HepG2 (cell line): ENCODE data around the gene SH2D6. TPM values are rescaled to one million over a fixed set of nuclear protein-coding genes. Genes with fewer than 3 reads are reported as not detected.

Source experiments
- ATF1 ChIP-seq: IDR thresholded peaks from 2 replicates; pipeline ENCODE4 v1.6.1; 2016; ENCODE audit warnings: mild to moderate bottlenecking, control low read depth
- HMGXB4 ChIP-seq, 2 experiments: sonication (generic) in 1 of 2; formaldehyde crosslinking in 1 of 2; IDR thresholded peaks; 2 replicates each; pipeline versions ENCODE4 v1.4.0 to v1.6.1; 2018 to 2020; ENCODE audit warnings: missing genetic modification reagents in 2 of 2, borderline replicate concordance in 1 of 2, low read depth in 1 of 2, mild to moderate bottlenecking in 1 of 2, missing biosample characterization in 1 of 2
- KMT2A ChIP-seq: sonication (generic); formaldehyde crosslinking; IDR thresholded peaks from 2 replicates; pipeline ENCODE4 v1.4.0; 2020; ENCODE audit warnings: missing genetic modification reagents
- PATZ1 ChIP-seq: sonication (generic); formaldehyde crosslinking; IDR thresholded peaks from 2 replicates; pipeline ENCODE4 v1.4.0; 2020; ENCODE audit warnings: missing genetic modification reagents
- RARA ChIP-seq: IDR thresholded peaks from 2 replicates; pipeline ENCODE4 v1.6.1; 2016; ENCODE audit warnings: missing genetic modification reagents, missing compliant biosample characterization
- SIX1 ChIP-seq: sonication (generic); formaldehyde crosslinking; IDR thresholded peaks from 2 replicates; pipeline ENCODE4 v1.4.0; 2020; ENCODE audit warnings: missing genetic modification reagents, borderline replicate concordance
- ZNF430 ChIP-seq: sonication (generic); formaldehyde crosslinking; IDR thresholded peaks from 2 replicates; pipeline ENCODE4 v1.9.0; 2021; ENCODE audit warnings: mild to moderate bottlenecking, missing genetic modification reagents
- ZNF496 ChIP-seq: sonication (generic); formaldehyde crosslinking; IDR thresholded peaks from 2 replicates; pipeline ENCODE4 v1.8.1; 2023; ENCODE audit warnings: mild to moderate bottlenecking, moderate library complexity, missing genetic modification reagents; ENCODE audit not compliant: insufficient replicate concordance
- ZNF572 ChIP-seq: sonication (generic); formaldehyde crosslinking; IDR thresholded peaks from 2 replicates; pipeline ENCODE4 v1.5.1; 2020; ENCODE audit warnings: mild to moderate bottlenecking, missing genetic modification reagents
- ZNF574 ChIP-seq: sonication (generic); formaldehyde crosslinking; IDR thresholded peaks from 2 replicates; pipeline ENCODE4 v1.4.0; 2020; ENCODE audit warnings: missing genetic modification reagents
- ZNF781 ChIP-seq: sonication (generic); formaldehyde crosslinking; IDR thresholded peaks from 2 replicates; pipeline ENCODE4 v1.5.1; 2020; ENCODE audit warnings: borderline replicate concordance, mild to moderate bottlenecking, missing genetic modification reagents; ENCODE audit errors: not compliant biosample characterization
- polyA plus RNA-seq, 8 experiments: library from polyadenylated mRNA; depleted of rRNA in 3 of 8; stranded (reverse) in 7 of 8; unstranded in 1 of 8; fragments of >200 nt; fragmentation: Illumina TruSeq in 4 of 8; extraction: Trizol in 4 of 8; gene quantifications; 2 replicates each; pipeline versions ENCODE4 v1.2.1 to v1.2.3, GENCODE V29; 2011 to 2016; ENCODE audit warnings: low read depth in 4 of 8, missing spikeins in 1 of 8, mixed read lengths in 1 of 8; ENCODE audit not compliant: insufficient read depth in 1 of 8
- total RNA-seq, 5 experiments: library from RNA; depleted of rRNA; stranded (reverse); fragments of >200 nt; fragmentation: Illumina TruSeq; extraction: Trizol; gene quantifications; 2 replicates each; pipeline ENCODE4 v1.2.3, GENCODE V29; 2016; ENCODE audit warnings: low read depth in 1 of 5
- TF ChIP-seq, protein P1 (sequence below): IDR thresholded peaks from 2 replicates; pipeline ENCODE4 v1.6.1; 2016; ENCODE audit warnings: missing biosample characterization, missing genetic modification reagents, low read depth

Gene SH2D6
- total and polyA plus RNA-seq, 2 of the 13 experiments (the other 11 are each of a cell fraction or from before 2014, with no cell fraction given): 0.11 to 0.26 TPM

- peak; percentile 88 for TF ChIP-seq ZNF574 (CRISPR knock-in tag)
- TF ChIP-seq ZNF430 (CRISPR knock-in tag): 0 out of 2 replicates have a peak, but pooled peaks have one; percentile 41
- no peak for TF ChIP-seq ZNF496 (CRISPR knock-in tag)
- TF ChIP-seq KMT2A (CRISPR knock-in tag): peak; percentile 56
- peak; percentile 34 for TF ChIP-seq ZNF781
- TF ChIP-seq ATF1 (CRISPR knock-in tag): no peak
- TF ChIP-seq, protein P1, sequence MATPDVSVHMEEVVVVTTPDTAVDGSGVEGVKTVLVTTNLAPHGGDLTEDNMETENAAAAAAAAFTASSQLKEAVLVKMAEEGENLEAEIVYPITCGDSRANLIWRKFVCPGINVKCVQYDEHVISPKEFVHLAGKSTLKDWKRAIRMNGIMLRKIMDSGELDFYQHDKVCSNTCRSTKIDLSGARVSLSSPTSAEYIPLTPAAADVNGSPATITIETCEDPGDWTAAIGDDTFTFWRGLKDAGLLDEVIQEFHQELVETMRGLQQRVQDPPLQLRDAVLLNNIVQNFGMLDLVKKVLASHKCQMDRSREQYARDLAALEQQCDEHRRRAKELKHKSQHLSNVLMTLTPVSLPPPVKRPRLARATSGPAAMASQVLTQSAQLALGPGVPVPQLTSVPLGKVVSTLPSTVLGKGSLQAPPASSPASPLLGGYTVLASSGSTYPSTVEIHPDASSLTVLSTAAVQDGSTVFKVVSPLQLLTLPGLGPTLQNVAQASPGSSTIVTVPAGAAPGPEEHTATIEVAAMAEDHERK (CRISPR knock-in tag): peak; percentile 64; the same call in 1 of the 2 replicates
- peak; percentile 89 for TF ChIP-seq PATZ1 (CRISPR knock-in tag)
- peak in 1 of 2 experiments; percentile 86; a peak in 3 of 4 replicates for TF ChIP-seq HMGXB4 (CRISPR knock-in tag; IDR thresholded peaks at IDR 0.05; ENCODE audit: borderline replicate concordance in 1 of 2, low read depth in 1 of 2)
- TF ChIP-seq RARA (CRISPR knock-in tag): peak; percentile 46
- TF ChIP-seq SIX1 (CRISPR knock-in tag): no peak
- peak; percentile 94 for TF ChIP-seq ZNF572 (CRISPR knock-in tag)
These were observed at the start of gene SH2D6 (continued) for GRCh38 chr2:85418132-85419008.
